ENCODE measurements around the gene ZNF814.
"Not testable (repeated sequence)": the region's sequence is repeated elsewhere in the genome, so short reads cannot be mapped to it uniquely, and the experiment has no call there.

DNA sequence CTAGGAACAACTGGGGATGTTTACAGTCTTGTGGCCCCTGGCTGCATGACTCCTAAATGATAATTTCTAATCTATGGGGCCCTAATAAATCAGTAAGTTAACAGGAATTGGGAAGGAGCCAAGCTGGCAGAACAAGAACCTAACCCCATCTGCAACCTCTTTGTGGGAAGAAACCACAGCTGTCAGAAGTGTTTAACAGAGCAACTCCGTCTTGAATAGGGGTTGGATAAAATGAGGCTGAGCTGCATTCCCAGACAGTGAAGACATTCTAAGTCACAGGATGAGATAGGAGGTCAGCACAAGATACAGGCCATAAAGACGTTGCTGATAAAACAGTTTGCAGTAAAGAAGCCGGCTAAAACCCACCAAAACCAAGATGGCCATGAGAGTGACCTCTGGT lies 1.9 kb upstream of the ZNF814 start:
- not testable (repeated sequence) for TF ChIP-seq CTCF (IDR thresholded peaks at IDR 0.05; ENCODE audit: low read length); EZH2 (optimal IDR thresholded peaks at IDR 0.05; ENCODE audit: low read depth, low read length); EZH2phosphoT487 (IDR thresholded peaks at IDR 0.05; ENCODE audit: low read length)
